ENCODE results near the gene DNAH7. TPM values are rescaled to one million over a fixed set of nuclear protein-coding genes. Genes with fewer than 3 reads are reported as not detected.

Gene DNAH7
- total RNA-seq, 2 donors from 2014 or later, result 0.02 TPM; not detected in 1

DNA sequence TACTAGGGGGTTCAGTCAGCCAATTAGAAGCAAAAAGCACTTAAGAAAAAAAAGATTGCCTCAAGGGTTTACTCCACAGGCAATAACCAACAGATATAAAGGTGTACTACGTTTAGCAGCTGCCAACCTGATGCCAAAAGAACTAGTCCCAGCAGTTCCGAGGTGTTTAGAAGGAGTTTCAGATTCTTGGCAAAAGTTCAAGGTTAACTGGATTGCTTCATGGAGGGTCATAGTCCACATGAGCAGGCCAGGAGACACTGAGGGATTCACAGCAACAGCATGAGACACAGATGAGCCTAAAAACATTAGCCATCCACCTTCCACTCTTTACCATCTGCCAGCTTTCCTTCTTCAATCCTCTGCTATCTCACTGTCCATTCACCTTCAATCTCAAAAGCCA lies 4.9 kb upstream of the DNAH7 start:
- H3K4me3 Mint-ChIP-seq, result no peak overlapping the region
- H3K27me3 Mint-ChIP-seq (ENCODE audit: low read depth), result no peaks in the 10 kb centered on the region
- no peak for ATAC-seq (replicated peaks in 1 of 2)
- no peak overlapping the region for H3K27ac Mint-ChIP-seq
- H3K36me3 Mint-ChIP-seq (ENCODE audit: insufficient read depth in 2 of 2), result no peaks in the 10 kb centered on the region
- no peak for DNase-seq
- peaks cover 8% of the 10 kb centered on the region for H3K4me1 Mint-ChIP-seq (ENCODE audit: low read depth)
- H3K9me3 Mint-ChIP-seq, result no peaks in the 10 kb centered on the region

GRCh38 chr2:196067088-196067382 lies 1.6 kb downstream of the DNAH7 start:
- peaks cover 5% of the 10 kb centered on the region for H3K4me1 Mint-ChIP-seq (ENCODE audit: low read depth)
- H3K36me3 Mint-ChIP-seq (ENCODE audit: insufficient read depth in 2 of 2), result peaks cover 0 to 1% of the 10 kb centered on the region in 2 donors
- no peak for DNase-seq
- peaks cover 17% of the 10 kb centered on the region for H3K27me3 Mint-ChIP-seq (ENCODE audit: low read depth)
- no peak for ATAC-seq (replicated peaks in 1 of 2)
- H3K27ac Mint-ChIP-seq, result peak overlapping the region; percentile 31
- peak overlapping the region; percentile 22 to 63 for H3K4me3 Mint-ChIP-seq
- H3K9me3 Mint-ChIP-seq, result no peaks in the 10 kb centered on the region

- peak overlapping the region; percentile 22 to 63 for H3K4me3 Mint-ChIP-seq
- peaks cover 0 to 1% of the 10 kb centered on the region in 2 donors for H3K36me3 Mint-ChIP-seq (ENCODE audit: insufficient read depth in 2 of 2)
- H3K4me1 Mint-ChIP-seq (ENCODE audit: low read depth), result peaks cover 5% of the 10 kb centered on the region
- H3K27ac Mint-ChIP-seq, result peak overlapping the region; percentile 31
- no peaks in the 10 kb centered on the region for H3K9me3 Mint-ChIP-seq
- DNase-seq (no peak), ATAC-seq (replicated peaks in 1 of 2) (no peak)
- H3K27me3 Mint-ChIP-seq (ENCODE audit: low read depth), result peaks cover 17% of the 10 kb centered on the region
These were observed 2.1 kb downstream of the DNAH7 start for GRCh38 chr2:196066291-196067087.

DNA sequence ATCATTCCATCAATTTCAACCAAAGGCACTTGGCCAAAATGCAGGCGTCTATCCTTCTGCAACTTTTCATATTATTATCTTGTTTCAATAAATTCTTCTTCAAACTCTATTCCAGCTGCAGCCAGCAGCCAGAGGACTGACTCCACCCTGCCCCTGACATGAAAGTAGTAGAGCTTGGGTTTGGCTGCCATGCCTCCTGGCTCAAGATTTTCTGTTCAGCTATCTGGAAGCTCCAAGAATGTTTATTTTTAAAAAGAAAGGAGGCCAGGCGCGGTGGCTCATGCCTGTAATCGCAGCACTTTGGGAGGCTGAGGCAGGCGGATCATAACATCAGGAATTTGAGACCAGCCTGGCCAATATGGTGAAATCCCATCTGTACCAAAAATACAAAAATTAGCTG lies 4.9 kb downstream of the DNAH7 start:
- peaks cover 5% of the 10 kb centered on the region for H3K4me1 Mint-ChIP-seq (ENCODE audit: low read depth)
- ATAC-seq (replicated peaks in 1 of 2) (no peak), DNase-seq (no peak)
- H3K9me3 Mint-ChIP-seq, result no peaks in the 10 kb centered on the region
- H3K27ac Mint-ChIP-seq, result no peak overlapping the region
- no peak overlapping the region for H3K4me3 Mint-ChIP-seq
- H3K27me3 Mint-ChIP-seq (ENCODE audit: low read depth), result peaks cover 17% of the 10 kb centered on the region
- H3K36me3 Mint-ChIP-seq (ENCODE audit: insufficient read depth in 2 of 2), result peaks cover 0 to 1% of the 10 kb centered on the region in 2 donors

DNA sequence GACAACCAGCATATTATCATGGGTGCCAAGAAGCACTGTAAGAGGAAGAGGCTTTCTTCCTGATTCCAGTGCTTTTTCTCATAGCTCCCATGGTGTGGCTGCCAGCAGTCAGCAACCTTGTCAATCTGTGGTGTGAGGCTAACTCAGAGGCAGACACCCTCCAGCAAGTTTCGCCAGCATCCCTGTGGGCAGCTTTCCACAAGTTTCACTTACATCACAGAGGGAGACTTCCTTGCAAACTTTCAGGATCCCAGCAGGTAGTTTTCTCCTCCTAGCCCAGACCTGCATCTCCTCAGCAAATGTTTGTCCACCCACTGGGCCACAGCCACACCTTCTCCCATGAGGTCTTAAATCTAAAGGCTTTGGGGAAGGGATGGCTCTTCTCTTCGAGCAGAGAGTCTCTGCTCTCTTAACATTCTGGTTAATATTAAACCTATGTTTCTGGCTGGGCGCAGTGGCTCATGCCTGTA lies 9.1 kb downstream of the DNAH7 start:
- Mint-ChIP-seq H3K4me3 (no peak overlapping the region), H3K4me1 (ENCODE audit: low read depth) (no peaks in the 10 kb centered on the region)
- ATAC-seq (replicated peaks in 1 of 2), result no peak

DNA sequence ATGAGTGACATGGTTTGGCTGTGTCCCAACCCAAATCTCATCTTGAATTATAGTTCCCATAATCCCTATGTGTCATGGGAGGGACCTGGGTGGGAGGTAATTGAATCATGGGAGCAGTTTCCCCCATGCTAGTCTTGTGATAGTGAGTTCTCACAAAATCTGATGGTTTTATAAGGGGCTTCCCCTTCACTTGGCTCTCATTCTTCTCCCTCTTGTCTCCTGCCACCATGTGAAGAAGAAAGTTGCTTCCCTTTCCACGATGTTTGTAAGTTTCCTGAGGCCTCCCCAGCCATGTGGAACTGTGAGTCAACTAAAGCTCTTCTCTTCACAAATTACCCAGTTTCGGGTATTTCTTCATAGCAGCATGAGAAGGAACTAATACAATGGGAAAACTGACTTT lies 14.0 kb downstream of the DNAH7 start:
- ATAC-seq (replicated peaks in 1 of 2) (no peak), DNase-seq (no peak)
- H3K27me3 Mint-ChIP-seq (ENCODE audit: low read depth), result no peaks in the 10 kb centered on the region
- no peaks in the 10 kb centered on the region for H3K9me3 Mint-ChIP-seq
- no peak overlapping the region for H3K27ac Mint-ChIP-seq
- no peak overlapping the region for H3K4me3 Mint-ChIP-seq
- H3K4me1 Mint-ChIP-seq (ENCODE audit: low read depth), result no peaks in the 10 kb centered on the region
- H3K36me3 Mint-ChIP-seq (ENCODE audit: insufficient read depth in 2 of 2), result no peaks in the 10 kb centered on the region

More for the DNA sequence above, 9.1 kb downstream of the DNAH7 start:
- H3K36me3 Mint-ChIP-seq (ENCODE audit: insufficient read depth in 2 of 2), result no peaks in the 10 kb centered on the region
- no peaks in the 10 kb centered on the region for H3K27me3 Mint-ChIP-seq (ENCODE audit: low read depth)
- H3K27ac Mint-ChIP-seq, result no peak overlapping the region
- no peaks in the 10 kb centered on the region for H3K9me3 Mint-ChIP-seq
- DNase-seq, result no peak

GRCh38 chr2:196046123-196046917 lies 22.3 kb downstream of the DNAH7 start:
- Mint-ChIP-seq H3K4me3 (no peak overlapping the region), H3K4me1 (ENCODE audit: low read depth) (peaks cover 12% of the 10 kb centered on the region), H3K27ac (no peak overlapping the region), H3K27me3 (ENCODE audit: low read depth) (peaks cover 8% of the 10 kb centered on the region), H3K9me3 (no peaks in the 10 kb centered on the region), H3K36me3 (ENCODE audit: insufficient read depth in 2 of 2) (no peaks in the 10 kb centered on the region)
- ATAC-seq (replicated peaks in 1 of 2), result no peak
- DNase-seq, result no peak

DNA sequence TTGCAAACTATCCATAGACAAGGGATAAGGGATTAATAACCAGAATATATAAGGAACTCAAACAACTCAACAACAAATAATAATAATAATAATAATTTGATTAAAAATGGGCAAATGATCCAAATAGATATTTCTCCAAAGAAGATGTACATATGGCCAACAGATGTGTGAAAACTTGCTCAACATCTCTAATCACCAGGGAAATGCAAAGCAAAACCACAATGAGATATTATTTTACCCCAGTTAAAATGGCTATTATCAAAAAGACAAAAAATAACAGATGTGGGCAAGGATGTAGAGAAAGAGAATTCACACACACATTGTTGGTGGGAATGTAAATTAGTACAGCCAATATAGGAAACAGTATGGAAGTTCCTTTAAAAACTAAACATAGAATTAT lies 26.9 kb downstream of the DNAH7 start:
- Mint-ChIP-seq H3K4me1 (ENCODE audit: low read depth) (peaks cover 10% of the 10 kb centered on the region), H3K27ac (no peak overlapping the region), H3K36me3 (ENCODE audit: insufficient read depth in 2 of 2) (peaks cover 8 to 10% of the 10 kb centered on the region in 2 donors), H3K4me3 (no peak overlapping the region), H3K9me3 (peaks cover 11 to 15% of the 10 kb centered on the region in 2 donors), H3K27me3 (ENCODE audit: low read depth) (no peaks in the 10 kb centered on the region)
- ATAC-seq (replicated peaks in 1 of 2), result no peak
- DNase-seq, result no peak

DNA sequence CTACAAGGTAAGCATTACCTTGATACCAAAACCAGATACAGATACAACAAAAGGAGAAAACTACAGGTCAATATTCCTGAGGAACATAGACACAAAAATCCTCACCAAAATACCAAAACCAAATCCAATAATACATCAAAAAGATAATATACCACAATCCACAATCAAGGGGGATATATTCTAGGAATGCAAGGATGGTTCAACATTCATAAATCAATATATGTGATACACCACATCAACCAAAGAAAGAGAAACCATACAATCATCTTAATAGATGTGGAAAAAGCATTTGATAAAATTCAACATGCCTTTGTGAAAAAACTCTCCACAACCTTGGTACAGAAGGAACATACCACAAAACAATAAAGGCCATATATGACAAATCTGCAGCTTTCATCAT lies 28.4 kb downstream of the DNAH7 start:
- ATAC-seq (replicated peaks in 1 of 2), result no peak
- H3K27ac Mint-ChIP-seq, result no peak overlapping the region
- H3K4me3 Mint-ChIP-seq, result no peak overlapping the region
- H3K36me3 Mint-ChIP-seq (ENCODE audit: insufficient read depth in 2 of 2), result peaks cover 8 to 10% of the 10 kb centered on the region in 2 donors
- no peaks in the 10 kb centered on the region for H3K4me1 Mint-ChIP-seq (ENCODE audit: low read depth)
- DNase-seq, result no peak
- peaks cover 11 to 18% of the 10 kb centered on the region in 2 donors for H3K9me3 Mint-ChIP-seq
- H3K27me3 Mint-ChIP-seq (ENCODE audit: low read depth), result no peaks in the 10 kb centered on the region

DNA sequence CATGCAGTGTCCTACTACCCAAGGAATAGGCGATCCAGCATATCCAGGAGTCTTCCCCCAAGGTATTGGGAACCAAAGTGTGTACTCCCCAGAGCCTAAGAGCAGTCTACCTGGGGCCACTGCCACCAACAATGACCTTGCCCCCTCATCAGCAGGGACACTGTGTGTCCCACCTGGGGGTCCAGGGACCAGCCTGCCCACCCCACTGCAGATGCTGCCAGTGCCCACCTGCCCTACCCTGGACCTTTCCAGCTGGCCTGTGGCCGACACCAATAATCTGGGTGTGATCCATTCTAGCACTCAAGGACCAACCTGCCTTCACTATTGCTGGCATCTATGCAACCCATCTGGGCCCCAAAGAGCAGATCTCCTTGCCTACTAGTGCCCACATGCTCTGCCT lies 32.2 kb downstream of the DNAH7 start:
- no peaks in the 10 kb centered on the region for H3K27me3 Mint-ChIP-seq (ENCODE audit: low read depth)
- H3K27ac Mint-ChIP-seq, result no peak overlapping the region
- H3K9me3 Mint-ChIP-seq, result peaks cover 11 to 23% of the 10 kb centered on the region in 2 donors
- no peaks in the 10 kb centered on the region for H3K4me1 Mint-ChIP-seq (ENCODE audit: low read depth)
- H3K36me3 Mint-ChIP-seq (ENCODE audit: insufficient read depth in 2 of 2), result peaks cover 8 to 10% of the 10 kb centered on the region in 2 donors
- DNase-seq, result no peak
- ATAC-seq (replicated peaks in 1 of 2), result no peak
- H3K4me3 Mint-ChIP-seq, result no peak overlapping the region

DNA sequence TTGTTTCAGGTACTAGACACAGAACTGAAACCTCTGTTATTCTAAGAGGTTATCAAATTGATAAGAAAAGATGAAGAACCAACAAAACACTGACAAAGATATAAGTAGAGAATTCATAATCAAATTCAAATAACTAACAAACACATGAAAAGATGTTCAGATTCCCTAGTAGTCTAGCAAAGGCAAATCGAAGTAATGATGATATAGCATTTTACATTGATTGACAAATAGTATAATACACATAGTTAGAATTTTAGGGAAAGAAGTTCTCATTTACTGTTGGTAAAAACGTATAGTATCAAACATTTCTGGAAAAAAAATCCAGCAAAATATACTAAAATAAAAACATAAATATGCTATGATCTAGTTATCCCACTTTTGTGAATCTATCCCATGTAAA lies 50.6 kb downstream of the DNAH7 start:
- no peaks in the 10 kb centered on the region for H3K27me3 Mint-ChIP-seq (ENCODE audit: low read depth)
- no peak overlapping the region for H3K4me3 Mint-ChIP-seq

DNA sequence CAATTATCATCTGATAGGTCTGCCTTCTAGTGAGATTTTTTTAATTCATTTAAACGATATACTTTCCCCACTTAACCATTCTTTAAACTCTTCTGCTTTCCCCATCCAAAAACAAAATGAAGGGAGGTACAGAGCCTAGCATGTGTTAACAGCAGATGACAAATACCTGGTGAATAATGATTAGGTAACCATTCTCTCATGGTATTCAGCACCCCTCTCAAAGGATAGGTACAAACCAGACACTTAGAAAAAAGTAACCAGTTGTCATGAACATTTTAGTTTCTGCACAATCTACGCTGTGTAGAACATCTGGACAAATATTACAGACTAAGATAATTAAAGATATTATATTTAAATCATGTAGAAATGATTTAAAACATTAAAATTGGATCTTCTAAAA lies 56.3 kb downstream of the DNAH7 start:
- Mint-ChIP-seq H3K4me1 (ENCODE audit: low read depth) (no peaks in the 10 kb centered on the region), H3K27ac (no peak overlapping the region), H3K27me3 (ENCODE audit: low read depth) (no peaks in the 10 kb centered on the region), H3K4me3 (no peak overlapping the region), H3K36me3 (ENCODE audit: insufficient read depth in 2 of 2) (no peaks in the 10 kb centered on the region), H3K9me3 (peaks cover 3 to 6% of the 10 kb centered on the region in 2 donors)
- no peak for DNase-seq
- no peak for ATAC-seq (replicated peaks in 1 of 2)

More for the DNA sequence above, 50.6 kb downstream of the DNAH7 start:
- Mint-ChIP-seq H3K9me3 (peaks cover 0 to 1% of the 10 kb centered on the region in 2 donors), H3K27ac (peak overlapping the region; percentile 79), H3K4me1 (ENCODE audit: low read depth) (no peaks in the 10 kb centered on the region), H3K36me3 (ENCODE audit: insufficient read depth in 2 of 2) (no peaks in the 10 kb centered on the region)
- ATAC-seq (replicated peaks in 1 of 2), result no peak
- DNase-seq, result no peak

- DNase-seq, result no peak
- Mint-ChIP-seq H3K4me1 (ENCODE audit: low read depth) (peaks cover 9% of the 10 kb centered on the region), H3K9me3 (peaks cover 4 to 6% of the 10 kb centered on the region in 2 donors), H3K27ac (no peak overlapping the region), H3K36me3 (ENCODE audit: insufficient read depth in 2 of 2) (peaks cover 4 to 5% of the 10 kb centered on the region in 2 donors), H3K4me3 (no peak overlapping the region), H3K27me3 (ENCODE audit: low read depth) (no peaks in the 10 kb centered on the region)
- no peak for ATAC-seq (replicated peaks in 1 of 2)
These were observed 68.1 kb downstream of the DNAH7 start for GRCh38 chr2:196000551-196000950.

All from activated T-cell treated with anti-CD3 and anti-CD28 coated beads, Interleukin-2, amount 50 U/mL, for 72 hours (primary cell).